H9 (cell line): ENCODE measurements around the gene TMEM98. TPM values are rescaled to one million over a fixed set of nuclear protein-coding genes. Genes with fewer than 3 reads are reported as not detected.
"Not testable (repeated sequence)": the region's sequence is repeated elsewhere in the genome, so short reads cannot be mapped to it uniquely, and the experiment has no call there.

ENCODE experiments used
- DNase-seq: peaks from one replicate; pipeline ENCODE4 v3.0.0-alpha.2; 2017
- H2AFZ ChIP-seq: one replicate; pipeline ENCODE4 v1.6.1; 2013; ENCODE audit warnings: mild to moderate bottlenecking, low read length, control low read depth, moderate library complexity
- H2AK5ac ChIP-seq: 2 replicates; pipeline ENCODE4 v1.6.1; 2013; ENCODE audit warnings: low read length, control low read depth, mixed read lengths; ENCODE audit not compliant: insufficient read length
- H2BK120ac ChIP-seq: one replicate; pipeline ENCODE4 v1.6.1; 2013; ENCODE audit warnings: low read depth, mild to moderate bottlenecking, low read length, control low read depth, inconsistent platforms; ENCODE audit not compliant: poor library complexity, severe bottlenecking
- H2BK12ac ChIP-seq: 2 replicates; pipeline ENCODE4 v1.6.1; 2013; ENCODE audit warnings: low read length, control low read depth, mixed read lengths, low read depth; ENCODE audit not compliant: insufficient read length
- H2BK15ac ChIP-seq: 2 replicates; pipeline ENCODE4 v1.6.1; 2013; ENCODE audit warnings: low read depth, low read length, control low read depth
- H2BK20ac ChIP-seq: one replicate; pipeline ENCODE4 v1.6.1; 2013; ENCODE audit warnings: low read depth, mild to moderate bottlenecking, low read length, control low read depth, inconsistent platforms; ENCODE audit not compliant: poor library complexity, severe bottlenecking
- H2BK5ac ChIP-seq: 2 replicates; pipeline ENCODE4 v1.6.1; 2013; ENCODE audit warnings: low read length, control low read depth, mixed read lengths; ENCODE audit not compliant: insufficient read length
- H3K14ac ChIP-seq: 2 replicates; pipeline ENCODE4 v1.6.1; 2013; ENCODE audit warnings: low read length, control low read depth; ENCODE audit not compliant: insufficient read depth
- H3K18ac ChIP-seq: 2 replicates; pipeline ENCODE4 v1.6.1; 2013; ENCODE audit warnings: low read depth, mild to moderate bottlenecking, mixed read lengths, low read length, control low read depth; ENCODE audit not compliant: insufficient read length
- H3K23ac ChIP-seq: 2 replicates; pipeline ENCODE4 v1.6.1; 2013; ENCODE audit warnings: low read length, control low read depth, mixed read lengths, low read depth; ENCODE audit not compliant: insufficient read length
- H3K23me2 ChIP-seq: 2 replicates; pipeline ENCODE4 v1.6.1; 2013; ENCODE audit warnings: low read depth, mild to moderate bottlenecking, mixed read lengths, low read length, control low read depth; ENCODE audit not compliant: insufficient read length, poor library complexity, severe bottlenecking
- H3K27ac ChIP-seq: 2 replicates; pipeline ENCODE4 v1.5.1; 2013; ENCODE audit warnings: low read length, control low read depth, mixed read lengths, low read depth; ENCODE audit not compliant: insufficient read length
- H3K27me3 ChIP-seq: 2 replicates; pipeline ENCODE4 v1.6.1; 2013; ENCODE audit warnings: low read length, control low read depth, inconsistent platforms; ENCODE audit not compliant: insufficient read depth
- H3K4ac ChIP-seq: 2 replicates; pipeline ENCODE4 v1.6.1; 2013; ENCODE audit warnings: low read depth, mild to moderate bottlenecking, control low read depth, inconsistent platforms, low read length, moderate library complexity
- H3K4me1 ChIP-seq: 2 replicates; pipeline ENCODE4 v1.6.1; 2013; ENCODE audit warnings: low read length, control low read depth, inconsistent platforms; ENCODE audit not compliant: insufficient read depth
- H3K4me2 ChIP-seq: 2 replicates; pipeline ENCODE4 v1.6.1; 2013; ENCODE audit warnings: low read length, control low read depth, mixed read lengths; ENCODE audit not compliant: insufficient read length, insufficient read depth
- H3K56ac ChIP-seq: 2 replicates; pipeline ENCODE4 v1.6.1; 2013; ENCODE audit warnings: low read depth, mild to moderate bottlenecking, mixed read lengths, low read length, control low read depth; ENCODE audit not compliant: insufficient read length
- H3K79me1 ChIP-seq: 2 replicates; pipeline ENCODE4 v1.6.1; 2013; ENCODE audit warnings: low read depth, mild to moderate bottlenecking, moderate library complexity, low read length, control low read depth, inconsistent platforms; ENCODE audit not compliant: insufficient read depth, poor library complexity, severe bottlenecking
- H3K79me2 ChIP-seq: 2 replicates; pipeline ENCODE4 v1.6.1; 2013; ENCODE audit warnings: low read length, control low read depth, inconsistent platforms; ENCODE audit not compliant: insufficient read depth
- H3K9ac ChIP-seq: 2 replicates; pipeline ENCODE4 v1.6.1; 2013; ENCODE audit warnings: low read length, control low read depth, mixed read lengths; ENCODE audit not compliant: insufficient read length; ENCODE audit errors: extremely low read depth
- H3K9me3 ChIP-seq: one replicate; pipeline ENCODE4 v1.6.1; 2013; ENCODE audit warnings: low read depth, low read length, inconsistent platforms; ENCODE audit not compliant: control insufficient read depth
- H3T11ph ChIP-seq: one replicate; pipeline ENCODE4 v1.6.1; 2013; ENCODE audit warnings: mild to moderate bottlenecking, low read length, control low read depth, inconsistent platforms
- H4K20me1 ChIP-seq: one replicate; pipeline ENCODE4 v1.6.1; 2013; ENCODE audit not compliant: control insufficient read depth, insufficient read length, insufficient read depth
- H4K5ac ChIP-seq: 2 replicates; pipeline ENCODE4 v1.6.1; 2013; ENCODE audit warnings: low read depth, mild to moderate bottlenecking, mixed read lengths, low read length, control low read depth; ENCODE audit not compliant: insufficient read length
- H4K8ac ChIP-seq: replicated peaks from 2 replicates; pipeline ENCODE4 v1.6.1; 2013; ENCODE audit warnings: low read length, control low read depth, mixed read lengths, low read depth; ENCODE audit not compliant: insufficient read length
- H4K91ac ChIP-seq: 2 replicates; pipeline ENCODE4 v1.6.1; 2013; ENCODE audit warnings: low read depth, mild to moderate bottlenecking, moderate library complexity, mixed read lengths, low read length, control low read depth; ENCODE audit not compliant: insufficient read length
- H3K27ac Mint-ChIP-seq, 3 experiments: 2 replicates in 2 of 3; 3 replicates in 1 of 3; pipeline ENCODE4 v1.8.0; 2020 to 2021; ENCODE audit warnings: mixed read lengths in 3 of 3, mild to moderate bottlenecking in 1 of 3, moderate library complexity in 1 of 3
- H3K27me3 Mint-ChIP-seq: 2 replicates; pipeline ENCODE4 v1.8.0; 2021; ENCODE audit warnings: low read depth, mild to moderate bottlenecking, moderate library complexity, mixed read lengths
- H3K36me3 Mint-ChIP-seq, 3 experiments: 2 replicates in 2 of 3; 3 replicates in 1 of 3; pipeline ENCODE4 v1.8.0; 2020 to 2021; ENCODE audit warnings: low read depth in 3 of 3, mixed read lengths in 3 of 3; ENCODE audit not compliant: insufficient read depth in 1 of 3
- H3K4me1 Mint-ChIP-seq, 2 experiments: 2 replicates each; pipeline ENCODE4 v1.8.0; 2020; ENCODE audit warnings: mixed read lengths in 2 of 2
- H3K4me3 Mint-ChIP-seq, 2 experiments: 2 replicates in 1 of 2; 3 replicates in 1 of 2; pipeline ENCODE4 v1.8.0; 2020 to 2021; ENCODE audit warnings: mild to moderate bottlenecking in 2 of 2, mixed read lengths in 2 of 2, moderate library complexity in 1 of 2
- H3K9me3 Mint-ChIP-seq, 2 experiments: 2 replicates in 1 of 2; 3 replicates in 1 of 2; pipeline ENCODE4 v1.8.0; 2020; ENCODE audit warnings: mild to moderate bottlenecking in 2 of 2, mixed read lengths in 2 of 2, moderate library complexity in 1 of 2
- WGBS: extraction: QIAGEN DNeasy Blood & Tissue Kit; methylation state at CpG from one replicate; pipeline ENCODE4 v1.1.7; 2013; ENCODE audit warnings: missing lambda C conversion rate, low lambda C conversion rate, mixed read lengths; ENCODE audit not compliant: insufficient read length; ENCODE audit errors: extremely low coverage; 5-methylcytosine and 5-hydroxymethylcytosine counted together
- total RNA-seq: library from RNA; stranded (reverse); gene quantifications from 2 replicates; pipeline ENCODE4 v1.2.1, GENCODE V29; 2021

The TMEM98 gene
- total RNA-seq, 1 experiment from 2014 or later: 78.4 TPM

DNA sequence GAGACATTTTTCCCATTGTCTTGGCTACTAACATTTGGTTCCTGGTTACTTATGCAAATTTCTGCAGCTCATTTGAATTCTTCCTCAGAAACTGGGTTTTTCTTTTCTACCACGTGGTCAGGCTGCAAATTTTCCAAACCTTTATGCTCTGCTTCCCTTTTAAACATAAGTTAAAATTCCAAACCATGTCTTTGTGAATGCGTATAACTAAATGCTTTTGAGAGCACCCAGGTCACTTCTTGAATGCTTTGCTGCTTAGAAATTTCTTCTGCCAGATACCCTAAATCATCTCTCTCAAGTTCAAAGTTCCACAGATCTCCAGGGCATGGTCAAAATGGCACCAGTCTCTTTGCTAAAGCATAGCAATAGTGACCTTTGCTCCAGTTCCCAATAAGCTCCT lies 59.9 kb downstream of the TMEM98 start:
- H3K4ac ChIP-seq, H3K14ac ChIP-seq, H4K20me1 ChIP-seq, H3K27ac Mint-ChIP-seq, H3K9me3 ChIP-seq, H3K23me2 ChIP-seq, H3K9ac ChIP-seq, H4K5ac ChIP-seq, H2AFZ ChIP-seq, H3K27me3 ChIP-seq, H2BK15ac ChIP-seq, H4K8ac ChIP-seq, H3K56ac ChIP-seq, H2BK120ac ChIP-seq, H3K4me1 Mint-ChIP-seq, H2BK20ac ChIP-seq, H2AK5ac ChIP-seq, H3T11ph ChIP-seq, H3K4me1 ChIP-seq, H2BK12ac ChIP-seq, H2BK5ac ChIP-seq, H4K91ac ChIP-seq, H3K79me1 ChIP-seq, H3K4me2 ChIP-seq, H3K27ac ChIP-seq, H3K18ac ChIP-seq, H3K4me3 Mint-ChIP-seq, H3K79me2 ChIP-seq, H3K23ac ChIP-seq, DNase-seq: not testable (repeated sequence)
- Mint-ChIP-seq H3K36me3 (peaks cover 0 to 12% (median 2%) of the 10 kb centered on the region in 3 experiments; a peak in 3 of 7 replicates), H3K27me3 (peaks cover 14% of the 10 kb centered on the region), H3K9me3 (peaks cover 25 to 30% of the 10 kb centered on the region in 2 experiments)
- WGBS: no CpG with 5 or more reads among the region's 2 CpGs
